A549 (cell line): Measurements from ENCODE around the gene ATP10D.

Source experiments
- CTCF ChIP-seq: fragments of >200 bp; sonication (Bioruptor Twin); formaldehyde crosslinking; IDR thresholded peaks from 3 replicates; pipeline ENCODE4 v1.5.1; 2016
- POLR2A ChIP-seq: IDR thresholded peaks from 2 replicates; pipeline ENCODE4 v1.6.1; 2012; ENCODE audit warnings: mild to moderate bottlenecking, low read length

GRCh38 chr4:47590325-47590724 lies 105.2 kb downstream of the ATP10D start:
- TF ChIP-seq CTCF = no peak
- no peak for TF ChIP-seq POLR2A
